ENCODE measurements around the gene PLRG1. TPM values are rescaled to one million over a fixed set of nuclear protein-coding genes. Genes with fewer than 3 reads are reported as not detected.

Gene PLRG1
- total and polyA plus RNA-seq, 9 donors = 26.5 to 90.9 (median 61.5) TPM

- Histone ChIP-seq H3K27me3 (no peaks in the 10 kb centered on the region), H3K4me1 (ENCODE audit: insufficient read depth) (peaks cover 5% of the 10 kb centered on the region), H3K27ac (no peak overlapping the region), H3K36me3 (no peaks in the 10 kb centered on the region), H3K4me3 (no peak overlapping the region), H3K9me3 (no peaks in the 10 kb centered on the region)
- WGBS, 3 donors = 91 to 97% (median 96%) methylated on average over 2 of the region's 2 CpGs
- no peak for TF ChIP-seq POLR2A (IDR thresholded peaks at IDR 0.05)
- TF ChIP-seq EP300 (IDR thresholded peaks at IDR 0.05) = no peak
- TF ChIP-seq CTCF (IDR thresholded peaks at IDR 0.05) = no peak
- intact Hi-C loops (cut with DNase I) = loop anchor here in 3 of 4 donors (5.0 to 10.0 kb wide), 3 partner anchors 91 to 1861 kb away; no protein-coding TSS in a partner anchor
- DNase-seq = no peak
These were observed 54.3 kb downstream of the PLRG1 start for GRCh38 chr4:154495867-154496266.

GRCh38 chr4:154492288-154492687 lies 57.9 kb downstream of the PLRG1 start:
- TF ChIP-seq POLR2A (IDR thresholded peaks at IDR 0.05) (no peak), EP300 (IDR thresholded peaks at IDR 0.05) (no peak), CTCF (IDR thresholded peaks at IDR 0.05) (no peak)
- Histone ChIP-seq H3K27me3 (no peaks in the 10 kb centered on the region), H3K4me3 (no peak overlapping the region), H3K9me3 (no peaks in the 10 kb centered on the region), H3K27ac (no peak overlapping the region), H3K36me3 (no peaks in the 10 kb centered on the region), H3K4me1 (ENCODE audit: insufficient read depth) (peaks cover 8% of the 10 kb centered on the region)
- no peak for DNase-seq
- intact Hi-C loops (cut with DNase I) = loop anchor here in 2 of 4 donors (10.0 kb wide), 2 partner anchors 87 to 157 kb away; no protein-coding TSS in a partner anchor
- WGBS, 3 donors = 25 to 36% (median 32%) methylated on average over 16 of the region's 16 CpGs

GRCh38 chr4:154491341-154492271 lies 58.6 kb downstream of the PLRG1 start, which contains the start of gene DCHS2:
DCHS2 (minus strand) TSS chr4:154491799; CDS start chr4:154491355, 444 bp downstream.
- Histone ChIP-seq H3K27ac (no peak within 1 kb of the TSS), H3K36me3 (no peaks in the 10 kb centered on the region), H3K9me3 (no peaks in the 10 kb centered on the region), H3K4me3 (peak within 1 kb of the TSS; percentile 49), H3K27me3 (no peaks in the 10 kb centered on the region), H3K4me1 (ENCODE audit: insufficient read depth) (peaks cover 8% of the 10 kb centered on the region)
- TF ChIP-seq CTCF (IDR thresholded peaks at IDR 0.05) = no peak
- TF ChIP-seq POLR2A (IDR thresholded peaks at IDR 0.05) = no peak
- no peak for TF ChIP-seq EP300 (IDR thresholded peaks at IDR 0.05)
- WGBS, 3 donors = 0 to 1% (median 0%) methylated on average over 35 to 53 of the region's 53 CpGs
- intact Hi-C loops (cut with DNase I) = loop anchor here in 2 of 4 donors (10.0 kb wide), 2 partner anchors 87 to 157 kb away; no protein-coding TSS in a partner anchor
- peak; percentile 26 to 56 (median 44) for DNase-seq

GRCh38 chr4:154490583-154491340 lies 59.4 kb downstream of the PLRG1 start:
- no peak for TF ChIP-seq CTCF (IDR thresholded peaks at IDR 0.05)
- no peak for TF ChIP-seq EP300 (IDR thresholded peaks at IDR 0.05)
- TF ChIP-seq POLR2A (IDR thresholded peaks at IDR 0.05) = no peak
- peak in 4 of 5 donors; percentile 16 to 43 (median 30) for DNase-seq
- intact Hi-C loops (cut with DNase I) = loop anchor here in 2 of 4 donors (10.0 kb wide), 2 partner anchors 86 to 156 kb away; no protein-coding TSS in a partner anchor
- Histone ChIP-seq H3K4me1 (ENCODE audit: insufficient read depth) (peaks cover 8% of the 10 kb centered on the region), H3K36me3 (no peaks in the 10 kb centered on the region), H3K9me3 (no peaks in the 10 kb centered on the region), H3K27me3 (no peaks in the 10 kb centered on the region), H3K4me3 (peak overlapping the region; percentile 49), H3K27ac (no peak overlapping the region)
- 1 to 3% (median 1%) methylated on average over 45 to 76 of the region's 76 CpGs for WGBS, 3 donors
